Adrenal gland (tissue), 5 donors: ENCODE data around the gene PRIM2.
"Not testable (repeated sequence)": the region's sequence is repeated elsewhere in the genome, so short reads cannot be mapped to it uniquely, and the experiment has no call there.

Experiments used
- CTCF ChIP-seq, 6 experiments: fragments of 450-650 bp in 4 of 6; fragments of 200-600 bp in 2 of 6; sonication (generic) in 1 of 6; IDR thresholded peaks; 1 replicate in 5 of 6; 2 replicates in 1 of 6; pipeline versions ENCODE4 v1.5.1 to v1.8.0; 2016 to 2021; ENCODE audit warnings: antibody characterized with exemption in 6 of 6, mild to moderate bottlenecking in 2 of 6, moderate library complexity in 1 of 6
- POLR2A ChIP-seq, 2 donors: fragments of 450-650 bp; IDR thresholded peaks; one replicate each; pipeline ENCODE4 v1.6.1; 2017; ENCODE audit warnings: antibody characterized with exemption in 2 of 2, mild to moderate bottlenecking in 2 of 2, moderate library complexity in 1 of 2
- donor health status: DM: no; HTN: no; CAD: no.

DNA sequence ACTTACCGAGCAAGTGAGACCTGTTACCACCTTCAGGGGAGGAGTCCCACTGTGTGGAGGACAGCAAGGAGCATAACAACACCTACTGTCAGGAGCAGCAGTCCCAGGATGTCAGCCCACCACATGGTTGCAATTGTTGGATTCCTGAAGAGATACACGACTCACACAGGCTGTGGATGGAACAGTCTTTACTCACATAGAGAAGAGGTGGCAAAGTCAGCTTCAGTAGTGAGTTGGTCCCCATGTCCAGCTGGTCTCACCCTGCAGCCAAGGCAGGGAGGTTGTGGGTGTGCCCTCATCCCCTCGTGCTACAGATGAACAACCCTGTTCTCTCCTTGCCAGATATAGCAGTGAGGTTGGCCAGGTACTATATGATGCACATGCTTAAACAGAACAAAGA is 171.1 kb downstream of the PRIM2 start:
- not testable (repeated sequence) for TF ChIP-seq CTCF, POLR2A (IDR thresholded peaks at IDR 0.05)
